Esophagus muscularis mucosa (tissue), 4 donors: ENCODE measurements around the gene GPR15. TPM values are rescaled to one million over a fixed set of nuclear protein-coding genes. Genes with fewer than 3 reads are reported as not detected.

Experiments used
- DNase-seq: peaks from one replicate; pipeline ENCODE4 v3.0.0-alpha.2; 2017; ENCODE audit errors: extremely low spot score
- H3K27ac ChIP-seq, 4 donors: fragments of 200-600 bp; sonication (generic); replicated peaks in 1 of 4; 1 replicate in 3 of 4; 2 replicates in 1 of 4; pipeline ENCODE4 v1.5.1; 2016 to 2019; ENCODE audit warnings: mild to moderate bottlenecking in 1 of 4
- H3K27me3 ChIP-seq, 4 donors: fragments of 200-600 bp; sonication (generic); one replicate each; pipeline versions ENCODE4 v1.5.1 to v1.6.0; 2016 to 2019
- H3K36me3 ChIP-seq, 4 donors: fragments of 200-600 bp; sonication (generic); one replicate each; pipeline ENCODE4 v1.5.1; 2016 to 2019
- H3K4me1 ChIP-seq, 4 donors: fragments of 200-600 bp; sonication (generic); one replicate each; pipeline ENCODE4 v1.5.1; 2016 to 2019
- H3K4me3 ChIP-seq, 4 donors: fragments of 200-600 bp; sonication (generic); 1 replicate in 2 of 4; 2 replicates in 2 of 4; pipeline ENCODE4 v1.5.1; 2016 to 2019; ENCODE audit warnings: mild to moderate bottlenecking in 4 of 4, moderate library complexity in 1 of 4
- H3K9me3 ChIP-seq, 4 donors: fragments of 200-600 bp; sonication (generic); 1 replicate in 3 of 4; 2 replicates in 1 of 4; pipeline ENCODE4 v1.5.1; 2016 to 2019
- CTCF ChIP-seq, 3 experiments: fragments of 200-600 bp in 2 of 3; fragments of 450-650 bp in 1 of 3; sonication (generic) in 2 of 3; IDR thresholded peaks; one replicate each; pipeline ENCODE4 v1.5.1; 2017 to 2019; ENCODE audit warnings: antibody characterized with exemption in 3 of 3, mild to moderate bottlenecking in 2 of 3, moderate library complexity in 1 of 3
- EP300 ChIP-seq: sonication (generic); formaldehyde crosslinking; IDR thresholded peaks from one replicate; pipeline ENCODE4 v1.6.1; 2017; ENCODE audit warnings: antibody characterized with exemption
- POLR2A ChIP-seq: fragments of 450-650 bp; IDR thresholded peaks from one replicate; pipeline ENCODE4 v1.6.1; 2017; ENCODE audit warnings: antibody characterized with exemption, moderate library complexity, mild to moderate bottlenecking, low read depth
- POLR2AphosphoS5 ChIP-seq, 2 donors: sonication (generic); formaldehyde crosslinking; IDR thresholded peaks; one replicate each; pipeline ENCODE4 v1.6.1; 2017; ENCODE audit warnings: antibody characterized with exemption in 2 of 2
- WGBS: methylation state at CpG from one replicate; pipeline ENCODE4 v1.1.5; 2018; 5-methylcytosine and 5-hydroxymethylcytosine counted together
- intact Hi-C: fragments of 100-400 bp; cut with DNase I; formaldehyde crosslinking; loops from one replicate; pipeline ENCODE4 v1.15.1; 2023
- total RNA-seq, 4 donors: library from RNA; depleted of rRNA; stranded (reverse); fragments of >200 nt; gene quantifications; one replicate each; pipeline versions ENCODE4 v1.1.0 to v1.2.1, GENCODE V29; 2016

GPR15 gene
- total RNA-seq, 4 donors from 2014 or later: 0.32 TPM; not detected in 3

DNA sequence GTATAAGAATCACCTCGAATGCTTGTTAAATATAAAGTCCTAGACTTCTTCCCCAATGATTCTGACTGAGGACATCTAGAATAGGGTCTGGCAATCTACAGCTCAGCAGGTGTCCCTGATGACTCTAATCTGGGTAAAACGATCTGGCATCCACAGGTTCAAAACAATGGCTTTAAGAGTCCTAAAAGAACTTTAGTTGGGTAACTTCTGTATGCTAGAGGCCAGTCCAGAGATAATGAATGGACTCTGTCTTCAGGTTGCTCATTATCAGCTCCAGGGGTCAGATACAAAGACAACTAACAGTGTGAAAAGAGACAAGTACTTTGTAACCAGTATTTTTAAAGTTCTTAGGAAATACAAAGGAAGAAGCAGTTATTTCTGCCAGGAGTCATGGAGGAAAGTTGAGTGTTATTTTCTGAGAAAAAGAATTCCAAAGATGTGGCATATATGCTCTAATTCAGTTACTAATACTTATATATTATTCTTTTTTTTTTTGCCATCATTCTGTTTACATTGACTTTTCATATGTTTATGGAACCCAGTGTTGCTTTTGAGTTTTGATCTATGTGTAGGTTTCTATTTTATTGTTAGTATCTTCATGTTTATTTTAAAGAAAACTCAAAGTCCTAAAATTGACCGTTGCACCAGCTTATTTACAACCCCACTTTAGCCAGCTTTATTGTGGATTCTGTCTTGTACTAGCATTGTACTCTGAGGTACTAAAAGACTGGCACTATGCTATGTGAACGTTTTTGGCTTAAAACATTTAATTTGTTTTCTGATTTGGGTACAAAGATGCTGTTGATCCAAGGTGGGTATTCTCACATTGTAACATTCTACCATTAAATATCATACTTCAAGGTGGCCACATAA is 3.1 kb upstream of the GPR15 start:
- H3K27me3 ChIP-seq: no peaks in the 10 kb centered on the region
- WGBS: 53% methylated on average over 4 of the region's 4 CpGs
- H3K36me3 ChIP-seq: no peaks in the 10 kb centered on the region
- no peak for DNase-seq
- intact Hi-C loops: loop anchor here (10.0 kb wide), 1 partner anchor 704 kb away; the partner anchor contains the start of gene CRYBG3
- no peak overlapping the region for H3K4me3 ChIP-seq
- H3K27ac ChIP-seq: no peak overlapping the region
- TF ChIP-seq POLR2A (no peak), POLR2AphosphoS5 (IDR thresholded peaks at IDR 0.05) (no peak), CTCF (IDR thresholded peaks at IDR 0.05) (no peak), EP300 (no peak)
- no peaks in the 10 kb centered on the region for H3K4me1 ChIP-seq
- H3K9me3 ChIP-seq: no peaks in the 10 kb centered on the region

DNA sequence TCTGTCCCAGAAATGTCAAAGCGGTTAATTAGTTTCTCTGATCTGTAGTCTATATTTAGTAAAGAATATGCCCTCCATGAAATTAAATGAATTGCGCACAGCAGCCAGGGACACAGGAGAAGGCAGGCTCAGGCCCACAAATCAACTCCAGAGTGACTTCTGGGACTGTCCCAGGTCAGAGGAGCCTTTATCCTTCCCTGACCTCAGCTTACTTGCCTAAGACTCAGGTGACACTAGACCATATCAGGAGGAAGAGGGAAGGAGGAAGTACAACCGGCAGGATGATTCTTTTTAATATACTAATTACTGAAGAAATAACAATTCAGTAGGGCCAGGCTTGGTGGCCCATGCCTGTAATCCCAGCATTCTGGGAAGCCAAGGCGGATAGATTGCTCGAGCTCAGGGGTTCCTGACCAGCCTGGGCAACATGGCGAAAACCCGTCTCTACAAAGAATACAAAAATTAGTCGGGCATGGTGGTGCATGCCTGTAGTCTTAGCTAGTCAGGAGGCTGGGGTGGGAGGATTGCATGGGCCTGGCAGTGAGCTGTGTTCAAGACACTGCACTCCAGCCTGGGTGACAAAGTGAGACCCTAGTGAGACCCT is 1.8 kb upstream of the GPR15 start:
- WGBS: 93% methylated on average over 8 of the region's 8 CpGs
- Histone ChIP-seq H3K36me3 (no peaks in the 10 kb centered on the region), H3K27ac (no peak overlapping the region), H3K4me3 (no peak overlapping the region), H3K27me3 (no peaks in the 10 kb centered on the region), H3K4me1 (no peaks in the 10 kb centered on the region), H3K9me3 (no peaks in the 10 kb centered on the region)
- intact Hi-C loops: loop anchor here (10.0 kb wide), 1 partner anchor 705 kb away; the partner anchor contains the start of gene CRYBG3
- DNase-seq: no peak
- TF ChIP-seq POLR2AphosphoS5 (IDR thresholded peaks at IDR 0.05) (no peak), POLR2A (no peak), CTCF (IDR thresholded peaks at IDR 0.05) (no peak), EP300 (no peak)

DNA sequence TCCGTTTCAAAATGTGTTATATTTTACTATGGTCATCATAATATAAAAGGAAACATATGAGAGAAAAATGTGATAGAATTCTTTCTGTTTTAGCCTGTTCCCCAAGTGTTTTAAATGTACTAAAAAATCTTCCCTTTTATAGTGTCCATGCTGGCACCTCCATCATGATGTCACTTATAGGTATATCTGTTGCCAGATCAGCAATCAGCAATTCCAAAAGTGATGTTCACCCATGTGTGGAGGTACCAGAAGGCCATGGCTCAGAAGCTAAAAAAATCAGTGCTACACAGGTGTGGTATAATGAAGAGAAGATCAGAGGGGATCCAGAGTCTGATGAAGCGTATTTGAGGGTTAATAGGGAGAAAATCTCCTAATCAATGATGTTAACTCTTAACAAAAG is 1.1 kb upstream of the GPR15 start:
- no peaks in the 10 kb centered on the region for H3K9me3 ChIP-seq
- H3K27ac ChIP-seq: no peak overlapping the region
- H3K36me3 ChIP-seq: no peaks in the 10 kb centered on the region
- no peaks in the 10 kb centered on the region for H3K27me3 ChIP-seq
- H3K4me3 ChIP-seq: no peak overlapping the region
- no peaks in the 10 kb centered on the region for H3K4me1 ChIP-seq
- WGBS: 87% methylated on average over 2 of the region's 2 CpGs
- no peak for TF ChIP-seq POLR2A
- DNase-seq: no peak
- intact Hi-C loops: no loop called here

DNA sequence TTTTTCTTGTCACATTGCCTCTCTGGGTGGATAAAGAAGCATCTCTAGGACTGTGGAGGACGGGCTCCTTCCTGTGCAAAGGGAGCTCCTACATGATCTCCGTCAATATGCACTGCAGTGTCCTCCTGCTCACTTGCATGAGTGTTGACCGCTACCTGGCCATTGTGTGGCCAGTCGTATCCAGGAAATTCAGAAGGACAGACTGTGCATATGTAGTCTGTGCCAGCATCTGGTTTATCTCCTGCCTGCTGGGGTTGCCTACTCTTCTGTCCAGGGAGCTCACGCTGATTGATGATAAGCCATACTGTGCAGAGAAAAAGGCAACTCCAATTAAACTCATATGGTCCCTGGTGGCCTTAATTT is 478 bp downstream of the GPR15 start:
- no peaks in the 10 kb centered on the region for H3K27me3 ChIP-seq
- DNase-seq: no peak
- H3K27ac ChIP-seq: no peak overlapping the region
- H3K36me3 ChIP-seq: no peaks in the 10 kb centered on the region
- TF ChIP-seq CTCF (IDR thresholded peaks at IDR 0.05) (no peak), POLR2A (no peak), EP300 (no peak), POLR2AphosphoS5 (IDR thresholded peaks at IDR 0.05) (no peak)
- WGBS: 86% methylated on average over 5 of the region's 5 CpGs
- intact Hi-C loops: no loop called here
- no peaks in the 10 kb centered on the region for H3K4me1 ChIP-seq
- no peak overlapping the region for H3K4me3 ChIP-seq
- no peaks in the 10 kb centered on the region for H3K9me3 ChIP-seq

GRCh38 chr3:98532709-98533571 is 1.2 kb downstream of the GPR15 start:
- WGBS: 82% methylated on average over 6 of the region's 6 CpGs
- intact Hi-C loops: no loop called here
- DNase-seq: no peak
- no peak overlapping the region for H3K4me3 ChIP-seq
- no peaks in the 10 kb centered on the region for H3K36me3 ChIP-seq
- H3K9me3 ChIP-seq: no peaks in the 10 kb centered on the region
- no peak for TF ChIP-seq POLR2A
- TF ChIP-seq EP300: no peak
- TF ChIP-seq CTCF (IDR thresholded peaks at IDR 0.05): no peak
- no peak for TF ChIP-seq POLR2AphosphoS5 (IDR thresholded peaks at IDR 0.05)
- H3K4me1 ChIP-seq: no peaks in the 10 kb centered on the region
- H3K27ac ChIP-seq: no peak overlapping the region
- H3K27me3 ChIP-seq: no peaks in the 10 kb centered on the region
